HG03460 (cell line): Measurements from ENCODE around the gene KLHL40.

Experiments
- ATAC-seq: cut with Tn5 transposase; IDR thresholded peaks from one replicate; pipeline ENCODE4 v1.9.1; 2021; ENCODE audit not compliant: unreplicated experiment

Gene KLHL40

GRCh38 chr3:42735019-42735418 is 49.7 kb downstream of the KLHL40 start:
- no peak for ATAC-seq

GRCh38 chr3:42735615-42736014 is 50.3 kb downstream of the KLHL40 start:
- ATAC-seq: no peak

- ATAC-seq: no peak
These were observed 50.7 kb downstream of the KLHL40 start for GRCh38 chr3:42736081-42736480.

GRCh38 chr3:42736531-42736930 is 51.2 kb downstream of the KLHL40 start:
- ATAC-seq: no peak

GRCh38 chr3:42739401-42740158 is 54.2 kb downstream of the KLHL40 start:
- ATAC-seq: no peak

GRCh38 chr3:42741796-42742195 is 56.5 kb downstream of the KLHL40 start:
- no peak for ATAC-seq
